WTC11 (cell line): ENCODE results near the gene LY6G5B. TPM values are rescaled to one million over a fixed set of nuclear protein-coding genes. Genes with fewer than 3 reads are reported as not detected.

Experiments used
- ATAC-seq: fragments of 200-7000 bp; cut with Tn5 transposase; 2 replicates; pipeline ENCODE4 v1.10.0; 2021; ENCODE audit warnings: mild to moderate bottlenecking, moderate library complexity
- CTCF ChIA-PET: fragments of 300-600 bp; sonication (Branson Sonifier 250); formaldehyde crosslinking; loops from one replicate; lab custom pipeline; 2021; ENCODE audit warnings: antibody characterized with exemption; lab: Charles Lee
- POLR2A ChIA-PET: fragments of 350-600 bp; sonication (Branson Sonifier 250); formaldehyde crosslinking; loops from one replicate; lab custom pipeline; 2021; ENCODE audit warnings: antibody characterized with exemption; lab: Charles Lee
- DNase-seq: peaks from one replicate; pipeline ENCODE4 v3.0.0; 2021; ENCODE audit warnings: low spot score
- H3K27ac Mint-ChIP-seq: 2 replicates; pipeline ENCODE4 v1.8.0; 2021; ENCODE audit warnings: mixed read lengths
- H3K27me3 Mint-ChIP-seq: 2 replicates; pipeline ENCODE4 v1.8.0; 2021; ENCODE audit warnings: low read depth, mild to moderate bottlenecking, moderate library complexity, mixed read lengths
- H3K36me3 Mint-ChIP-seq: 2 replicates; pipeline ENCODE4 v1.8.0; 2021; ENCODE audit warnings: mixed read lengths
- H3K4me1 Mint-ChIP-seq: 2 replicates; pipeline ENCODE4 v1.8.0; 2022; ENCODE audit warnings: mixed read lengths
- H3K4me3 Mint-ChIP-seq: 2 replicates; pipeline ENCODE4 v1.8.0; 2021; ENCODE audit warnings: mild to moderate bottlenecking, moderate library complexity, mixed read lengths
- H3K9me3 Mint-ChIP-seq: 2 replicates; pipeline ENCODE4 v1.8.0; 2021; ENCODE audit warnings: mixed read lengths
- ATF6 ChIP-seq: sonication (generic); formaldehyde crosslinking; IDR thresholded peaks from 2 replicates; pipeline ENCODE4 v1.8.1; 2023; ENCODE audit warnings: mild to moderate bottlenecking, missing genetic modification reagents
- CREM ChIP-seq: sonication (generic); formaldehyde crosslinking; IDR thresholded peaks from 2 replicates; pipeline ENCODE4 v1.8.1; 2022; ENCODE audit warnings: mild to moderate bottlenecking, missing genetic modification reagents, moderate library complexity
- CTCF ChIP-seq: fragments of 200-600 bp; IDR thresholded peaks from 2 replicates; pipeline ENCODE4 v1.8.0; 2022; ENCODE audit warnings: antibody characterized with exemption
- E2F4 ChIP-seq: sonication (generic); formaldehyde crosslinking; IDR thresholded peaks from 2 replicates; pipeline ENCODE4 v1.8.1; 2022; ENCODE audit warnings: low read depth, mild to moderate bottlenecking, moderate library complexity, missing genetic modification reagents, borderline replicate concordance
- HMGXB4 ChIP-seq: sonication (generic); formaldehyde crosslinking; IDR thresholded peaks from 2 replicates; pipeline ENCODE4 v1.8.1; 2023; ENCODE audit warnings: mild to moderate bottlenecking, moderate library complexity, missing genetic modification reagents
- JAZF1 ChIP-seq: fragments of 250-450 bp; sonication (Bioruptor Pico); IDR thresholded peaks from 2 replicates; pipeline ENCODE4 v1.9.0; 2021; ENCODE audit warnings: moderate library complexity, mild to moderate bottlenecking, inconsistent platforms
- NFE2L1 ChIP-seq: sonication (generic); formaldehyde crosslinking; IDR thresholded peaks from 2 replicates; pipeline ENCODE4 v1.8.1; 2023; ENCODE audit warnings: missing genetic modification reagents
- NFYB ChIP-seq: sonication (generic); formaldehyde crosslinking; conservative IDR thresholded peaks from 2 replicates; pipeline ENCODE4 v1.8.0; 2022; ENCODE audit warnings: low read depth, missing genetic modification reagents
- NR1H2 ChIP-seq: sonication (generic); formaldehyde crosslinking; IDR thresholded peaks from 2 replicates; pipeline ENCODE4 v1.9.0; 2021; ENCODE audit warnings: mild to moderate bottlenecking, moderate library complexity, missing genetic modification reagents
- OVOL2 ChIP-seq: fragments of 250-450 bp; sonication (Bioruptor Pico); IDR thresholded peaks from 2 replicates; pipeline ENCODE4 v1.9.0; 2021; ENCODE audit warnings: mild to moderate bottlenecking, borderline replicate concordance
- SP1 ChIP-seq: sonication (generic); formaldehyde crosslinking; conservative IDR thresholded peaks from 2 replicates; pipeline ENCODE4 v1.8.1; 2022; ENCODE audit warnings: missing genetic modification reagents
- TCF7 ChIP-seq: sonication (generic); formaldehyde crosslinking; IDR thresholded peaks from 2 replicates; pipeline ENCODE4 v1.8.0; 2022; ENCODE audit warnings: mild to moderate bottlenecking, low read depth, missing genetic modification reagents, moderate library complexity
- ZBTB43 ChIP-seq: sonication (generic); formaldehyde crosslinking; IDR thresholded peaks from 2 replicates; pipeline ENCODE4 v1.8.1; 2023; ENCODE audit warnings: mild to moderate bottlenecking, missing genetic modification reagents
- ZNF396 ChIP-seq: fragments of 250-450 bp; sonication (Bioruptor Pico); IDR thresholded peaks from 2 replicates; pipeline ENCODE4 v1.8.0; 2021; ENCODE audit warnings: mild to moderate bottlenecking, moderate library complexity, borderline replicate concordance
- ZNF423 ChIP-seq: fragments of 250-450 bp; sonication (Bioruptor Pico); IDR thresholded peaks from 2 replicates; pipeline ENCODE4 v2.1.2; 2022; ENCODE audit warnings: mild to moderate bottlenecking, moderate library complexity
- total RNA-seq: library from RNA; stranded (reverse); gene quantifications from 3 replicates; pipeline ENCODE4 v1.2.3, GENCODE V29; 2021
- TF ChIP-seq, protein P1 (sequence below): fragments of 250-450 bp; sonication (Bioruptor Pico); conservative IDR thresholded peaks from 2 replicates; pipeline ENCODE4 v1.9.0; 2021; ENCODE audit warnings: mild to moderate bottlenecking
- TF ChIP-seq, protein P2 (sequence below): sonication (generic); formaldehyde crosslinking; IDR thresholded peaks from 2 replicates; pipeline ENCODE4 v1.8.0; 2022; ENCODE audit warnings: missing genetic modification reagents

LY6G5B gene
- total RNA-seq, 1 experiment from 2014 or later = 15.7 TPM

DNA sequence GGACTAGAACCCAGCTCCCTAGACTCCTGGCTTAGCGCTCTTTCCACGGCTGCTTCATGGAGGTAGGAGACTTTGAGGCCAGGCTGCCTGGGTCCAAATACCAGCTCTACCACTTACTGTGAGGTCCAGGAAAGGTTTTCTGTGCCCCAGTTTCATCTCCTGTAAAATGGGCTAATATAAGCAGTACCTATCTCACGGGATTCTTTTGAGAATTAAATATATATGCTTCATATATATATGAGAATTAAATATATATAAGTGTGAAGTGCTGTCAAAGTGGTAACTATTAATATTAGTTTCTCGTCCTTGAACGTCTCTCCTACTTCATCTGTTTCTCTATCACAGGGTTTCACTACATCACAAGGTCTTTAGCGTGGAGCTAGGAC is 21.3 kb downstream of the LY6G5B start (continued):
- no peak for TF ChIP-seq CTCF
- no peak for TF ChIP-seq NR1H2 (CRISPR knock-in tag)
- no peak for TF ChIP-seq NFE2L1
- TF ChIP-seq E2F4 (CRISPR knock-in tag) = no peak
- no peak for TF ChIP-seq ZNF423 (CRISPR knock-in tag)
- no peak for TF ChIP-seq NFYB (CRISPR knock-in tag)
- TF ChIP-seq, protein P1, sequence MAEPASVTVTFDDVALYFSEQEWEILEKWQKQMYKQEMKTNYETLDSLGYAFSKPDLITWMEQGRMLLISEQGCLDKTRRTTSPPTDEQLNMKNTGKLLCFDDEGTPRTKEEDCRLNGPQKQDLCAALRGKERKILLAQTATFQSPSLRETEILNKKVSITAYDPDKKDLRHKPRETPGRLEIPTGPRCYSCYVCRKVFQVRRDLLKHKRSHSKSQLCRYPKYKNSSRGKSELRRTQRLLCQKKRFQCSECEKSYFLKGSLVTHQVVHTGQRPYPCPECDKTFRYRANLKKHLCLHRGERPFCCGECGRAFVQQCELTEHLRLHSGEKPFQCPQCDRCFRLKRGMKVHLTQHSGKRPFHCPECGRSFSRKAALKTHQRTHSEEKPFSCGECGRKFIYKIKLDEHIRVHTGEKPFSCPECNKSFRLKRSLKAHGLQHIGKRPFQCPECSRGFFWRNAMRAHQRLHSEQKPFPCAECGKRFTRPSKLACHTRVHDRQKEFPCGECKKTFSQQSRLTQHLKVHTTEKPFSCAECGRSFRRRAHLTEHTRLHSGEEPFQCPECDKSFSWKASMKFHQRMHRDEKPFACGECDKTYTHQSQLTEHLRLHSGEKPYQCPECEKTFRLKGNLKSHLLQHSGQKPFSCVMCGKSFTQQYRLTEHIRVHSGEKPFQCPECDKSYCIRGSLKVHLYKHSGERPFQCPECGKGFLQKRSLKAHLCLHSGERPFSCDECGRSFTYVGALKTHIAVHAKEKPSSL (CRISPR knock-in tag) = no peak
- TF ChIP-seq TCF7 (CRISPR knock-in tag) = no peak
- TF ChIP-seq SP1 (CRISPR knock-in tag) = no peak
- TF ChIP-seq ATF6 (CRISPR knock-in tag) = no peak

DNA sequence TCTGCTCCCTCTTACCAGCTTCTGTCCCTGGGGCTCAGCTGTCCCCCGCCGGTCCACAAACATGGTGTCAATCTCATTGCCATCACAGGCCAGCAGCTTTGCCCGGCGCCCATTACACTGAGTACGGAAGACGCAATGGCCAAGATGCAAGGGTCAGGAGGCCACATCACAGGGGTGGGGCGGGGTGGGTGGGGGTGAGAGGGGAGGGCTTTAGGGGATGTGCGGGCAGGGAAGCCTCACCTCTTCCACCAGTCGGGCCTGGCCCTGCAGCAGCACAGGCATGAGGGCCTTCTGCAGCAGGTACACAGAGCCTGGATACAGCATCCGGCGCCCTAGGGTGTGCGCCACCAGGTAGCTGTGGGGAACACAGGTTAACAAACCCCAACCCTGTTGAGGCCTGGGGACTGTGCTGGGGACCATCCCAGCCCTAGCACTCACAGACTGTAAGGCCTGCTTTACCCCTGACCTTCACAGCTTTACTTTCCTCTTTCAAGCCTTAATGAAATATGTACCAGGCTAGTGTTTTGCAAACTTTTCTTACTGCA is 21.9 kb downstream of the LY6G5B start:
- POLR2A ChIA-PET = no interaction called here
- H3K27ac Mint-ChIP-seq = no peak overlapping the region
- CTCF ChIA-PET = interaction anchor here (1.1 kb wide), 1 partner anchor 22 kb away, joined by 3 read pairs; no protein-coding TSS in a partner anchor

More for the DNA sequence above, 21.9 kb downstream of the LY6G5B start:
- no peaks in the 10 kb centered on the region for H3K27me3 Mint-ChIP-seq
- ATAC-seq = no peak
- no peaks in the 10 kb centered on the region for H3K9me3 Mint-ChIP-seq
- H3K4me1 Mint-ChIP-seq = no peaks in the 10 kb centered on the region
- TF ChIP-seq SP1 (CRISPR knock-in tag) = no peak
- TF ChIP-seq ZNF423 (CRISPR knock-in tag) = no peak
- no peak for TF ChIP-seq OVOL2 (CRISPR knock-in tag)
- no peak for TF ChIP-seq ZNF396
- no peak for TF ChIP-seq ZBTB43 (CRISPR knock-in tag)
- TF ChIP-seq CREM (CRISPR knock-in tag) = no peak
- TF ChIP-seq JAZF1 (CRISPR knock-in tag) = no peak
- TF ChIP-seq, protein P2, sequence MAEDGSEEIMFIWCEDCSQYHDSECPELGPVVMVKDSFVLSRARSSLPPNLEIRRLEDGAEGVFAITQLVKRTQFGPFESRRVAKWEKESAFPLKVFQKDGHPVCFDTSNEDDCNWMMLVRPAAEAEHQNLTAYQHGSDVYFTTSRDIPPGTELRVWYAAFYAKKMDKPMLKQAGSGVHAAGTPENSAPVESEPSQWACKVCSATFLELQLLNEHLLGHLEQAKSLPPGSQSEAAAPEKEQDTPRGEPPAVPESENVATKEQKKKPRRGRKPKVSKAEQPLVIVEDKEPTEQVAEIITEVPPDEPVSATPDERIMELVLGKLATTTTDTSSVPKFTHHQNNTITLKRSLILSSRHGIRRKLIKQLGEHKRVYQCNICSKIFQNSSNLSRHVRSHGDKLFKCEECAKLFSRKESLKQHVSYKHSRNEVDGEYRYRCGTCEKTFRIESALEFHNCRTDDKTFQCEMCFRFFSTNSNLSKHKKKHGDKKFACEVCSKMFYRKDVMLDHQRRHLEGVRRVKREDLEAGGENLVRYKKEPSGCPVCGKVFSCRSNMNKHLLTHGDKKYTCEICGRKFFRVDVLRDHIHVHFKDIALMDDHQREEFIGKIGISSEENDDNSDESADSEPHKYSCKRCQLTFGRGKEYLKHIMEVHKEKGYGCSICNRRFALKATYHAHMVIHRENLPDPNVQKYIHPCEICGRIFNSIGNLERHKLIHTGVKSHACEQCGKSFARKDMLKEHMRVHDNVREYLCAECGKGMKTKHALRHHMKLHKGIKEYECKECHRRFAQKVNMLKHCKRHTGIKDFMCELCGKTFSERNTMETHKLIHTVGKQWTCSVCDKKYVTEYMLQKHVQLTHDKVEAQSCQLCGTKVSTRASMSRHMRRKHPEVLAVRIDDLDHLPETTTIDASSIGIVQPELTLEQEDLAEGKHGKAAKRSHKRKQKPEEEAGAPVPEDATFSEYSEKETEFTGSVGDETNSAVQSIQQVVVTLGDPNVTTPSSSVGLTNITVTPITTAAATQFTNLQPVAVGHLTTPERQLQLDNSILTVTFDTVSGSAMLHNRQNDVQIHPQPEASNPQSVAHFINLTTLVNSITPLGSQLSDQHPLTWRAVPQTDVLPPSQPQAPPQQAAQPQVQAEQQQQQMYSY = no peak
- no peak for TF ChIP-seq HMGXB4 (CRISPR knock-in tag)
- H3K36me3 Mint-ChIP-seq = peaks cover 26% of the 10 kb centered on the region
- no peak for DNase-seq
- no peak overlapping the region for H3K4me3 Mint-ChIP-seq
